NCI-H1436 treated with DMSO at 0.1 percent for 48 hours (cell line): ENCODE results near the gene UBE2D2.
"Not testable (repeated sequence)": the region's sequence is repeated elsewhere in the genome, so short reads cannot be mapped to it uniquely, and the experiment has no call there.

Experiments used
- DNase-seq: peaks from one replicate; lab custom pipeline; 2025; lab: John Stamatoyannopoulos, UW

The UBE2D2 gene

GRCh38 chr5:139549162-139549894 is 11.8 kb upstream of the UBE2D2 start:
- DNase-seq: no peak

- DNase-seq: not testable (repeated sequence)
Measured at GRCh38 chr5:139550051-139550872, 10.9 kb upstream of the UBE2D2 start.

GRCh38 chr5:139551191-139551889 is 9.8 kb upstream of the UBE2D2 start:
- DNase-seq: no peak

GRCh38 chr5:139552893-139553575 is 8.1 kb upstream of the UBE2D2 start:
- no peak for DNase-seq

DNA sequence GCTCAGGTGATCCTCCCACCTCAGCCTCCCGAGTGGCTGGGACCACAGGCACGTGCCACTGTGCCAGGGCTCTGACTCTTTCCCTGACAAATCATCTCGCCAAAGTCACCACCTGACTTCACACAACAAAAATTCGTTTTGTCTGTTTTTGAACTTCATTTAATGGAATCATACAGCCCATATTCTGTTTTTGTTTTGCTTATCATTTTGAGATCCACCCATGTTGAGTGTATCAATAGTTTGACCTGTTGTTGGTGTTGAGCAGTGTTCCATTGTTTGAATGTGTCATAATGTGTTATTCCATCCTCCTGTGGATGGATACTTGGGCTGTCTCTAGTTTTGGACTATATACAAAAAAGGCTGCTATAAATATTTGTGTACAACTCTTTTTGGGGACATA is 6.9 kb upstream of the UBE2D2 start:
- DNase-seq: no peak

DNA sequence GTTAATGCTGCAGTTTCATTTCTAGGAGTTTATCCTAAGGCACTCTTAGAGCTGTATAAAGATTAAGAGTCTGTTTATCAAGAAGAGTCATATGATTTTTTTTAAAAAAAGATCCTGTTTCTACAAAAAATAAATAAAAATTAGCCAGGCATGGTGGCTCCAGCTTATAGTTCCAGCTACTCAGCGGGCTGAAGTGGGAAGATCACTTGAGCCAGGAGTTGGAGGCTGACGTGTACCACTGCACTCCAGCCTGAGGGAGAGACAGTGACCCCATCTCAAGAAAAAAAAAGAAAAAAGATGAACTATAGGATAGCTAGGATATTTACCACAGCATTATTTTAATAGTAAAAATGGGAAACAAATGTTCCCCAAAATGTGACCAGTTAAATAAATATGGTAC is 3.3 kb upstream of the UBE2D2 start:
- DNase-seq: no peak

GRCh38 chr5:139561655-139562451 is 714 bp downstream of the UBE2D2 start:
- DNase-seq: no peak

- DNase-seq: no peak
Measured at GRCh38 chr5:139562847-139563246, 1.7 kb downstream of the UBE2D2 start.

DNA sequence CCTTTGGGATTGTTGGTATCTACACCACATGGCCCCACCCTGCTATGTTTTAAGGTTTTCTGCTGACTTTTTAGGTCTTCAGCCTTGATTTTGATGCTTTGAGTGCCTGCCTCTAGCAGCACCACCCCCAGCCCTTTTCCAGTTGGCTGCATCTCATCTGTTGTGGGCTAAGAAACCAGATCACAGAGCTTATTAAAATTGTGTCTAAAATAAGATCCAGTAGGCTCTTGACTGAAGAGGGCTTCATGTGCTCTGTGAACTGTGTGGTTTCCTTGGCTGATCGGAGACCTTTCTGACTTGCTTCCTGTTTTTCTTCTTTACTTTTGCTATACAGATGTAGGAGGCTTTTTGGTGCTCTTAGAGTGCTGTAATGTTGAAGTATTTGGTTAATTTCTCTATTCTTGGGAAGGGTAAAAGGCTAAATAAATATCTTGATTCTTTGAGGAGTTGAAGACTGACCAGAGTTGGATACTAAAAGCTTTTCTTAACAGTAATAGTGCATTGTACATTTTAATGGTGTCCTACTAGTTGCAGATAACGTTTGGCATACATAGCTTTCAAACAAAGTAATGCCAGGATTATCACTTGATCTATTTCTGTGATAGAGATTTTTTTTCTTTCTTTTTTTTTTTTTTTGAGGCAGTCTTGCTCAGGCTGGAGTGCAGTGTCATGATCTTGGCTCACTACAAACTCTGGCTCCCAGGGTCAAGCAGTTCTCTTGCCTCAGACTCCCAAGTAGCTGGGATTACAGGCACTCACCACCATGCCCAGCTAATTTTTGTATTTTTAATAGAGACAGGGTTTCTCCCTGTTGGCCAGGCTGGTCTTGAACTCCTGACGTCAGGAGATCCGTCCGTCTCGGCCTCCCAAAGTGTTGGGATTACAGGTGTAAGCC is 4.5 kb downstream of the UBE2D2 start:
- DNase-seq: no peak

DNA sequence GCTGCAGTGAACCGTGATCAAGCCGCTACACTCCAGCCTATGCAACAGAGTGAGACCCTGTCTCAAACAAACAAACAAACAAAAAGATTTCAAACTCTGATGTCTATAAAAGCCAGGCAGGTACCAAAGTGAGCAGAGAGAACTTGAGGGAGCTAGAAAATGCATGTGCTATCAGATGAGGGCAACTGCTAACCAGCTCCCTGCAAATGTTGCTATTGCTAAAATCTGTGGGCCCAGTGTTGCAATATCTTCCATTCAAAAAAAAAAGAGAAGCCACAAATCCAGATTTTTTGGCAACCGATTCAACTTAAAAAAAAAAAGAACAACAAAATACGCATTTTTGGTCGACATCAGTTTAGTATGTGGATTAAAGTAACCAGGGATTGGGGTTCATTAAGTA is 5.5 kb downstream of the UBE2D2 start:
- no peak for DNase-seq

GRCh38 chr5:139569270-139569955 is 8.3 kb downstream of the UBE2D2 start:
- DNase-seq: no peak

GRCh38 chr5:139571543-139571942 is 10.4 kb downstream of the UBE2D2 start:
- DNase-seq: no peak

GRCh38 chr5:139571966-139572365 is 10.8 kb downstream of the UBE2D2 start:
- DNase-seq: no peak

GRCh38 chr5:139574641-139575312 is 13.6 kb downstream of the UBE2D2 start:
- no peak for DNase-seq

GRCh38 chr5:139575313-139575646 is 14.1 kb downstream of the UBE2D2 start:
- DNase-seq: no peak

DNA sequence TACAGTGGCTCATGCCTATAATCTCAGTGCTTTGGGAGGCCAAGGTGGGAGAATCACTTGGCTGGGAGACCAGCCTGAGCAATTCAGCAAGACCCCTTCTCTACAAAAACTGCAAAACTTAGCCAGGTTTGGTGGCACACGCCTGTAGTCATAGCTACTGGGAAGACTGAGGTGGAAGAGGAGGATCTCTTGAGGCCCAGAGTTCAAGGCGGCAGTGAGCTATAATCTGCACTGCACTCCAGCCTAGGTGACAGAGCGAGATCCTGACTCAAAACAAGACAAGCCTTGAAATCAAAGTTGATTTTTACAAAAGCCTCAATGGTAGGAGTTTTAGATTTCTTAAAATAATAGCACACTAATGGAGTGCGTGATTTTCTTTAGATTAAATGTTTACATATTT is 14.6 kb downstream of the UBE2D2 start:
- DNase-seq: no peak

- DNase-seq: no peak
Measured at GRCh38 chr5:139577689-139578290, 16.7 kb downstream of the UBE2D2 start.

DNA sequence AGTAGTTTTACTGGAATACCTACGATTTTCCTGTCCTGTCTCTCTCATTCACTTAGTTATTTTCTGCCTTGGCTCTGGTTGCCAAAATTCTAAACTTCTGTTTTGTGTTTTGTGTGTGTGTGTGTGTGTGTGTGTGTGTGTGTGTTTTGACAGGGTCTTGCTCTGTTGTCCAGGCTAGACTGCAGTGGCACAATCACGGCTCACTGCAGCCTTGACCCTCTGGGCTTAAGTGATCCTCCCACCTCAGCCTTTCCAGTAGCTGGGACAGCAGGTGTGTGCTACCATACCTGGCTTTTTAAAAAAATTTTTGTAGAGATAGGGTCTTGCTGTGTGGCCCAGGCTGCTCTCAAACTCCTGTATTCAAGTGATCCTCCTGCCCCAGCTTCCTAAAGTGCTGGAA is 17.2 kb downstream of the UBE2D2 start:
- no peak for DNase-seq

GRCh38 chr5:139582181-139582580 is 21.0 kb downstream of the UBE2D2 start:
- DNase-seq: not testable (repeated sequence)
